NOMO-1 treated with DMSO at 0.1 percent for 48 hours (cell line): ENCODE data around the gene ZNF45.
A peak's percentile ranks its signal among the peaks of the same experiment; 100 is the strongest.
"Not testable (repeated sequence)": the region's sequence is repeated elsewhere in the genome, so short reads cannot be mapped to it uniquely, and the experiment has no call there.

Source experiments
- DNase-seq: peaks from one replicate; lab custom pipeline; 2025; ENCODE audit not compliant: unreplicated experiment; lab: John Stamatoyannopoulos, UW

The ZNF45 gene

DNA sequence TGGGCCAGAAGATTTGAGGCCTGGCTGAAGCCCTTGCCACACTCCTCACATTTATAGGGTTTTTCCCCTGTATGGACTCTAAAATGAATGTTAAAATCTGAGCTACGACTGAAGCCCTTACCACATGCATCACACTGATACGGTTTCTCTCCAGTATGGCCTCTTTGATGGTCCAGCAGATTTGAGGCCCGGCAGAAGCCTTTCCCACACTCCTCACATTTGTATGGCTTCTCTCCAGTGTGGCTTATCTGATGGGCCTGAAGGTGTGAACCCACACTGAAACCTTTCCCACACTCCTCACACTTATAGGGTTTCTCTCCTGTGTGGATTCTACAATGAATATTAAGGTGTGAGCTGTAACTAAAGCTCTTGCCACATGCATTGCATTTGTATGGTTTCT lies 21.0 kb downstream of the ZNF45 start:
- DNase-seq = no peak

GRCh38 chr19:43913383-43913782 lies 21.7 kb downstream of the ZNF45 start:
- DNase-seq = no peak

GRCh38 chr19:43910884-43911283 lies 24.2 kb downstream of the ZNF45 start:
- DNase-seq = no peak

- DNase-seq = no peak
Measured at GRCh38 chr19:43908659-43909058, 26.4 kb downstream of the ZNF45 start.

DNA sequence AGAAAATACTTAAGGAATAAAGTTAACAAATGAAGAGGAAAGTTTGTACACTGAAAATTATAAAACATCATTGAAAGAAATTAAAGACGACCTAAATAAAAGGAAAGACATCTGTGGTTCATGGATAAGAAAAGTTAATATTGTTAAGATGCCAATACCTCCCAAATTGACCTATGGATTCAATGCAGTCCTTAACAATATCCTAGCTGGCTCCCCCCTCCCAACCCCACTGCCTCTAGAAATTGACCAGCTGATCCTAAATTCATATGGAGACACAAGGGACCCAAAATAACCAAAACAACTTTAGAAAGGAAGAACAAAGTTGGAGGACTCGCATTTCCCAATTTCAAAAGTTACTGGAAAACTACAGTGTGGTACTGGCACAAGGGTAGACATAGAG lies 28.3 kb downstream of the ZNF45 start:
- DNase-seq = no peak

GRCh38 chr19:43905897-43906296 lies 29.2 kb downstream of the ZNF45 start:
- no peak for DNase-seq

DNA sequence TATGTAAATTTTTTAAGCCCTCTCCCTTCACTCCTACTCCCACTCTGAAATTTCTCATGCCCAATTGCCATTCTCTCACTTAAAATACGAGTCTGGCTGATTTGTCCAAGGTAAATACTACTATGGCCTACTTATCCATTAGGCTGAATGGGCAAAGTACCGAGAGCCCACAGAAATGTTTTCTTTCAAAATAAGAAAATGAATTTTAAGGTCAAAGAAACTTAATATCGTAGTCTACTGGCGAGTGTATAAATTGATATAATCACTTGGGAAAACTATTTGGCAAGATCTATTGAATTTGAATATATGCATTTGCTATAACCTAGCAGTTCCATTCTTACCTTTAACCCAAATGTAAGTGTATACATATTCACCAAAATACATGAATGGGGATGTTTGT lies 32.7 kb downstream of the ZNF45 start:
- DNase-seq = no peak

- peak; percentile 46 for DNase-seq
Measured at GRCh38 chr19:43901395-43902390, 33.4 kb downstream of the ZNF45 start.

- no peak for DNase-seq
Measured at GRCh38 chr19:43895727-43896308, 39.3 kb downstream of the ZNF45 start.

DNA sequence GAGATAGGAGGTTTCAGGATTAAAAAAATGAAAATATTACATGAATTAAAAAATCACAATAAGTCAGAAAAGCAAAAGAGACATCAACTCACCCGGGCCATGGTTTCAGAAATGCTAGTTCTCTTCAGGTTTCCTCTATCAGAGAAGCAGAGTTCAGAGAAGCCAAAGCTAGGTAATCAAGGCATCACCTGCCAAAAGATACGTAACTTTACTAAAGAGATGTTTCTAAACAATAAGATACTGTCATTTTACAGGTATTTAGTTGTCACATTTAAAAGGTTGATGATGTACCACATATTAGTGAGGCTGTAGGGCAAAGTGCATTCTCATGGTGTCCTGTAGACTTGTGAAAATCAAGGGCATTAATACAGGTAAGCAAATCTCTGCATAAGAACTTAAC lies 51.2 kb downstream of the ZNF45 start, which contains the start of gene ZNF404:
ZNF404 (minus strand) TSS at position 101 of the 400 bp plus-strand sequence.
- DNase-seq = no peak

DNA sequence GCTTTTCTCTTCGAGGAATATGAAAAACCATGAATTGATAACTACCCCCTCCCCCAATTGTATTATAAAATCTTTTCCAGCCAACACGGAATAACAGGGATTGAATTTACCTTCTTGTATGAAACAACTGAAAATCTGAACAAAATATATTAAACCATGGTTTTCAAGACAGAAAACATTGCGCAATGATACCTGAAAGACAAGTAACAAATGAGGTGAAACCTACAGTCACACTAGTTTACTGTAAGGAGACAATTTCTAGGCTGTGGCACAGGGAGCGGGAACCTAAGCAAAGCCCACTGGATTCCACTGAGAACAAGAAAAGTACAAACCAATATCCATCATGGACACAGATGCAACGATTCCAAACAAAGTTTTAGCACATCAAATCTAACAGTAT lies 54.6 kb downstream of the ZNF45 start:
- no peak for DNase-seq

GRCh38 chr19:43872547-43873336 lies 62.3 kb downstream of the ZNF45 start:
- no peak for DNase-seq

DNA sequence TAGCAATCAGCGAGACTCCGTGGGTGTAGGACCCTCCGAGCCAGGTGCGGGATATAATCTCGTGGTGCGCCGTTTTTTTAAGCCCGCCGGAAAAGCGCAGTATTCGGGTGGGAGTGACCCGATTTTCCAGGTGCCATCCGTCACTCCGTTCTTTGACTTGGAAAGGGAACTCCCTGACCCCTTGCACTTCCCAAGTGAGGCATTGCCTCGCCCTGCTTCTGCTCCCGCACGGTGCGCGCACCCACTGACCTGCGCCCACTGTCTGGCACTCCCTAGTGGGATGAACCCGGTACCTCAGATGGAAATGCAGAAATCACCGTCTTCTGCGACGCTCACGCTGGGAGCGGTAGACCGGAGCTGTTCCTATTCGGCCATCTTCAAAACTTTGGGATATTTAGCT lies 68.2 kb downstream of the ZNF45 start:
- not testable (repeated sequence) for DNase-seq
